NCI-H2107 treated with DMSO at 0.1 percent for 48 hours (cell line): ENCODE measurements around the gene ARRDC3.
A peak's percentile ranks its signal among the peaks of the same experiment; 100 is the strongest.
"Not testable (repeated sequence)": the region's sequence is repeated elsewhere in the genome, so short reads cannot be mapped to it uniquely, and the experiment has no call there.

Experiments
- DNase-seq: peaks from one replicate; lab custom pipeline; 2025; ENCODE audit not compliant: unreplicated experiment; lab: John Stamatoyannopoulos, UW

The ARRDC3 gene, protein sequence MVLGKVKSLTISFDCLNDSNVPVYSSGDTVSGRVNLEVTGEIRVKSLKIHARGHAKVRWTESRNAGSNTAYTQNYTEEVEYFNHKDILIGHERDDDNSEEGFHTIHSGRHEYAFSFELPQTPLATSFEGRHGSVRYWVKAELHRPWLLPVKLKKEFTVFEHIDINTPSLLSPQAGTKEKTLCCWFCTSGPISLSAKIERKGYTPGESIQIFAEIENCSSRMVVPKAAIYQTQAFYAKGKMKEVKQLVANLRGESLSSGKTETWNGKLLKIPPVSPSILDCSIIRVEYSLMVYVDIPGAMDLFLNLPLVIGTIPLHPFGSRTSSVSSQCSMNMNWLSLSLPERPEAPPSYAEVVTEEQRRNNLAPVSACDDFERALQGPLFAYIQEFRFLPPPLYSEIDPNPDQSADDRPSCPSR

DNA sequence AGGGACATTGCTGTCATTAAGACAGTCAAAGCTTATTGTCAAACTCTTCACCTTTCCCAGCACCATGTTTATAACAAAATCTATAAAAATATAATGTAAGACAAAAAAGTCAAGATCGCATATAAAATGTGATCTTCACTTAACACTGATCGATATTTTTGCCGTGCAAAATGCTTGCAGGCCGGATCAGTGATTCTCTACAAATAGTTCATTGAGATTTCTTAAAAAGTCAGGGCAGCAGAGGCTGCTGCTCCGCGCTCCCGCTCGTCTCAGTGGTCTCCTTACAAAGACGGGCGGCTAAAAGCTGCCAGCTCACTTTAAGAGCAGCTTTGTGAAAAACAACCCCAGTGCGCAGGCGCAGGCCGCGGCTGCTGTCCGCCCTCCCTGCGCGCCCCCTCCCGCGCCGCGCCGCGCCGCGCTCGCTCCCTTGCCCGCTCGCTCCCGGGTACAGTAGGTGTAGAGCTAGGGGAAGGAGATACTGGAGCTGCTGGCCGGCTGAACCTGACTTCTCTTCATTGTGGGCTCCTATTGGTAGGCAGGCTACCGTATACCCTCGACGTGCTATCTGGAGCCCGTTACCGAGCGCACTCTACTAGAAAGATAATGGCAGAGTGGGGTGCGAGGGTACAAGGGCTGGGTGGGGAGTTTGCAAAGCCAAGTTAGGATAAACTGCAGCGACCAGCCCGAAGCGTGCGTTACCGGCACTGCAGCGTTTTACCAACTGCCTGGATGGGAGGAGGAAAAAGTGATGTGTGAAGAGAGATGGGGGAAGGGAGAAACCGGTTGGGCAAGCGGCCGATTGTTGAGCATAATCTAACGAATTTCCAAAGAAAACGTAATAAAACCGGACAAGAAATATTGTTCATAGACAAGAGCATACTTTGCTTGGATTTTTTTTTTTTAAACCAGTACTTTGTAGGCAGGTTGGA is at the start of gene ARRDC3:
ARRDC3 (minus strand) TSS at position 291 of the 929 bp plus-strand sequence; CDS start at position 66, 225 bp downstream.
- DNase-seq = peak; percentile 76

DNA sequence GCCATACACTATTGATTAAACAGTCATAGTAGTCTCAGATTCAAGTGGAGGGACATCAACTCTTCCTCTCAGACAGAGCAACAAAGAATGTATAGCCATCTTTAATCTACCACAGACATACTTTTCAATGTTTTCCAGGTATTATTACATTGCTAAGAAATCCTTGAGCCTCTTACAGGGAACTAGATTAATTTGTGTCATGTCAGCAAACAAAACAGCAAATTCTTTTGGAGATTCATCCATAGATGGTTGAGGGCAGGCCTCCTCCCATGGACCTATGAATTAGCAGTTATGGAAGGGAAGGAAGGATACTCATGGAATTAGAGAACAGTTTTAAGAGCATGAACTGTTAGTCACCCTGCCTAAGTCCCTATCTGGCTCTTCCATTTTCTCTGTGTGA is 47.8 kb upstream of the ARRDC3 start:
- no peak for DNase-seq

DNA sequence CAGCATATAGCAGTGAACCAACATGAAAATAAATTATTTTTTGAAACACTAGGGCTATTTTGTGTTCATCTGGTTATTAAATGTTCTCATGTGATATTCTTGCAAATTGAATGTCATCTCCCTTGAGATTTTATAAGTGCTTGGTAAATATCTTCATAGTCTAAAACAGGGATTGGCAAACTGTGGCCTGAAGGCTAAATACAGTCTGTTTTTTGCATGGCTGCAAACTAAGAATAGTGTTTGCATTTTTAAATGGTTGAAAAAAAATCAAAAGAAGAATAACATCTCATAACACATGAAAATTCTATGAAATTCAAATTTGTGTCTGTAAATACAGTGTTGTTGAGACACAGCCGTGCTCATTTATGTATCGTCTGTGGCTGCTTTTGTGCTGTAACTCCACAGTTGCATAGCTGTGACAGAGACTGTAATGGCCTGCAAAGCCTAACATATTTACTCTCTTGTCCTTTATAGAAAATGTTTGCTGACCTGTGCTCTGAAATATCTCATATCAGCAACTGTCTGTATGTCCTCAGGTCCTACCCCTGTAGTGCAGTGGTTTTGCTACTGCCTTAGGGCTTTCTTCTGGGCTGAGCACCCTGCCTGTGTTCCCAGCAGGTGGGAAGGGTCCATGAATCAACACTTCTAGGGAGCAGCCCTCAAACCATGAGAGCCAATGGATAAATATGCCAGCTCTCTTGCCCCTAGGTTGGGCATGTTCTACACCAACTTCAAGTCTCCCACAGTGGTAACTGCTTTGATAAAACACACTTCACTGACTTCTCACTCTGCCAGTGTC is 41.7 kb upstream of the ARRDC3 start:
- peak; percentile 5 for DNase-seq

DNA sequence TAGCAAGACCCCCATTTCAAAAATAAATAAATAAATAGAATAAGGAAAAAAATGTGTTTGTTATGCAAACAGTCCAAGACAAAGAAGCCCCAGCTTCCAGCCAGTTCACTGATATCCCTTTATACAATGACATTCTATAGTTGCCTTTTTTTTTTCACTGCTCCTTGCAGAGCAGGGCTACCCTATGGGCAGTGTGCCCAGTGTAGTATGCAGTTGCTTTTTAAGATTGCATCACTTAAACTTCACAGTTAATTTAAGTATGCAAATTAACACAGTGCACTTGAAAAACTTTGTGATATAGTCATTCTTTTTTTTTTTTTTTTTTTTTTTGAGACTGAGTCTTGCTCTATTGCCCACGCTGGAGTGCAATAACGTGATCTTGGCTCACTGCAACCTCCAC is 40.8 kb upstream of the ARRDC3 start:
- DNase-seq = no peak

DNA sequence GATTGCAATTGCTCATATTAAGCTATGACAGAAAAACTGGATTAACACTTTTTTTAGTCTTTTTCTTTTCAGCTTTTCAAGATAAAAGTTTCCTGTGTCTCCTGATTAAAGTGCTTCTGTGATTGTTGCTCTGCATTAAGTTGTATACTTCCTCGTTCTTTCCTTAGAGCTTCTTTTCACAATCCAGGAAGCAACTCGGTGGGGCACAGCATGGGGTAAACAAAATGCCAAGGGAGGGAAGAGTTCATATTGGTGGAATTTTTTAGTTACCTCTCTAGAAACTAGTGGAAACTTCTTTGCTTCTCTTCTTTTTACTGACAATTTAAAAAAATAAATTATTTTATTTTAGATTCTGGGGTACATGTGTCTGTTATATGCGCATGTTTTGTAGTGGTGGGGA is 37.8 kb upstream of the ARRDC3 start:
- no peak for DNase-seq

DNA sequence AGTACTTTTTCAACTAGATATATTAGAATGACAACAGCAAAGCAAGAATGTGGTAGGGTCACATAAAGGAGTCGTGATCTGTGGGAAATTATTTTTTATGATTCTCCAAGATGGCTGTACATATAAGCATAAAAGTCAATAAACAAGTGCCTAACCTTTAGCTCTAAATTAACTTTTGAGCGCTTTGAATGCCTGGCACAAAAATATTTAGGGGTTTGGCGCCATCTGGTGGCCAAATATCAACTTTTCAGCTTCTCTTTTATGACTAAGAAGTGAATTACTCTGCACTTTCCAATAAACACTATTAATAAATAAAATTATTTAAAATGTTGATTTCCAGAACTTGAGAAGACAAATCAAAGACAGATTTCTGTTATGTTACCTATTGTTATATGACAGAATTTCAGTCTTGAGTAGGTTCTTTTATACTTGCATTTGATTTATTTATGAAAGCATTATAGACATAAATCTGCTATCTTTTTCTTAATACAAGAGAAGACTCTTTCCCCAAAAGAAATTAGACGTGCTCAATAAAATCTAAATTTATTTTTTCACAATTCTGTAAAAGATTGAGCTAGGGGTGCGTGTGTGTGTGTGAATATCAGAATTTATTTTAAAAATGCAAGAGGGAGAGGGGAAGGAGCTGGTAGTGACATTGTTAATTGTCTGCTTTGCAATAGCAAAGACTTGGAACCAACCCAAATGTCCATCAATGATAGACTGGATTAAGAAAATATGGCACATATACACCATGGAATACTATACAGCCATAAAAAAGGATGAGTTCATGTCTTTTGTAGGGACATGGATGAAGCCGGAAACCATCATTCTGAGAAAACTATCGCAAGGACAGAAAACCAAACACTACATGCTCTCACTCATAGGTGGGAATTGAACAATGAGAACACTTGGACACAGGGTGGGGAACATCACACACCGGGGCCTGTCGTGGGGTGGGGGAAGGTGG is 36.7 kb upstream of the ARRDC3 start:
- DNase-seq = peak; percentile 17

DNA sequence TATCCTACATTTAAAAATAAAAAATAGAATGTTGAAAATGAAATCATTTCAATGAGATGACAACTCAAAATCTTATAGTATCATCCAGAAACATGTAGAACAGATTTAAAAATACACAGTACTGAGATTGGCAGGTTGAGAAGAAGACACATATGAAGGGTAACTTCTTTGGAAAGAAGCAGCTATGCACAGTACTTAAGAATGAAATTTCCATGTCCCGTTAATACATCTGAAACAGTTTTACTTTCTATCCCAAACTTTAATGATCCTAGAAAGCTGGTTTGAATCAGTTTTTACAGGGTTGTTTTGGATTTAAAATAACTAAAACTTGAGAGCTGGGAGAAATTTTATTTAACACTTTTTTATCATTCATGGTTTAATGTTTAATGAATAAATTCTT is 36.0 kb upstream of the ARRDC3 start:
- DNase-seq = no peak

DNA sequence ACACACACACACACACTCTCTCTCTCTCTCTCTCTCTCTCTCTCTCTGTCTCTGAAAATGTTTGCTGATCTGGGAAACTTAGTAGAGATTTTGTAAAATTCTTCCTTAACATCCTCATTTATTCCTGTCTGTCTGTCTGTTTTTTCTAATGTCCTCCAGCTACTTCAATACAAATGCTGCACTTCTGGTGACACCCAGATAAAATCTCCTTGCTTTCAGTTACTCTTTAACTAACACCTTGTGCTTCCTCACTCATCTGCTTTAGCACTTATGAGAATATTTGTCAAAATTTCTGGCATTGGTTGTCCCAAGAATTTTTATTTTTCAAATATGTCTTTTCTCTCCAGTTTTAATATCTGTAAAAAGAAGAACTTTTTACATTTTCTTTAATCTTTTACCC is 35.0 kb upstream of the ARRDC3 start:
- DNase-seq = no peak

DNA sequence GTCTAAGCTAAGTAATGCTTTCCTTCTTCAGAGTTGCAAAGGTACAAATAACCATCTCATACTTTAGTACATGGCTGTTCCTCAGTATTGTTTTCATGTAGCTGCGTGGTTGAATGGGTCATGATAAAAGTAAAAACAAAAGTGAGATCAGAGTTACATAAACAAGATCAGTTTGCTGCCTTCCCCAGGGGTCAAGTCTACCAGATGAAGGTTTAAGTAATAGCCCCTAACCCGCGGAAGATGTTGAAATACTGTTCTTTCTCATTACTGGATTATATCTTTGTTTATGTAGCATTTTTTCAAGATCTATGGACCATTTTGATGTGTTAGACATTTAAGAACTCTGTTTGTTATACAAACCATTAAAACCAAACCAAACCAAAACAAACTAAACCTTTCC is 34.1 kb upstream of the ARRDC3 start:
- no peak for DNase-seq

DNA sequence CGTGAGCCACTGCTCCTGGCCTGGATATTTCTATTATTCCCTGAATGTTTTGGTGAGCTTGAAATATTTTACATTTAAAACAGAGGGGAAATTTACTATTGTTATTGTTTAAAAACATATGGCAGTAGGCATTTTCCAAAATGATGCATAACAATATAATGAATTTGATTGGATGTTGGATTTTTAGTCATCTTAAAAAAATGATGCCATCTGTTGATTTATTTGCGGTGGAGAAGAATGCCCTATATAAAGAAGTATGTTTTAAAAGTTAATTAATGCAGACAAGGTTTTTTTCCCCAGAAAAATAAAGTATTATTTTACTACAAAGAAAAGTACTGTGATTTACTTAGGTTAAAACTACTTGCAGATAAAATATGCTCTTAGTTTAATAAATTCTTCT is 33.4 kb upstream of the ARRDC3 start:
- no peak for DNase-seq

DNA sequence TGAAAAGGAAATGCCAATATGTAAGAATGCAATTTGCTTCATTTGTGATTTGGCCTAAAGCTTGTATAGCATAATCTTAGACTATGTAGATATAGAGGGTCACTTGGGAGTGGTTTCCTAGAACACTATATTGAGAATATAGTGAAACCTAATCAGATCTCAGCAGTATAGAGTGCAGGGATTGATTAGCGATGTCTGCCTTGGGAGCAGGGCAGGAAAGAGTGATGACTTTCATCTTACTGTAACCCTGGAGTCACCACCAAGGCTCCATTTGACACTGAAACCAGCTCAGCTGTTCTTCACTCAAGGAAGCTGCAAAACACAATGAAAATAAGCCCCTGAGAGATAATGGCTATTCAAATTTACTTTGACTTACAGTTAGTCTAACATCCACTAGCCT is 26.2 kb upstream of the ARRDC3 start:
- no peak for DNase-seq

DNA sequence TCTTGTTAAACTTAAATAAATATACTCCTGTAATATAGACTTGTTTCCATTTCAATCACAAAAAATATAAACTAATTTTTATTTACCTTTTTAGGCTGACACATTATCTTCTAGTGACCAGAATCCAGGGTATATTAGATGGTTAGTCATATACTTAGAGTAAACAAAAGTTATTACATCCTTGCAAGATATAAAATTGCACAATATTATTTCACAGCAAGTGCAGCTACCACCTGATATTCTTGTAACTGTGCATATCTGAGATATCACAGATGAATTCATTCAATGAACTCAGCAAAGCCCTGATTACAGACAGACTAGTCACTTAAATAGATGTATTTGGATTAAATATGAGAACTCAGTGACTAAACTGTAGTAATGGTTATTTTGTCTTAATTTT is 25.6 kb upstream of the ARRDC3 start:
- DNase-seq = no peak

DNA sequence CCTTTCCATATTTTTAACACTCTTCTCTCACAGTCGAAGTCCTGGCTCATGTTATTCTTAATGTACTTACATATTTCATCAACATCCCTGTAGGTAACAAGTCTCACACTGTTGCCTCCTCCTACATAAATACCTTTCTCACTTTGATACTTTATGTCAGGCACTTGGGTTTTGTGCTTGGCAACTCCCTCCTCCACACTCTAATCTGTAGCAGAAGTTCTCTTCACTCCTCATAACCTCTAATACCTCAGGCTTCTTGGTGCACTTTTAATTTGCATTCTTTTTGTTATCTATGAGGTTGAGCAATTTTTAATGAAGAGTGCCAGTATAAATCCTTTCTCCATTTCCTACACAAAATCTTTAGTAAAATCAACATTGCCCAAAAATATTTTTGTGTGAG is 24.1 kb upstream of the ARRDC3 start:
- no peak for DNase-seq

DNA sequence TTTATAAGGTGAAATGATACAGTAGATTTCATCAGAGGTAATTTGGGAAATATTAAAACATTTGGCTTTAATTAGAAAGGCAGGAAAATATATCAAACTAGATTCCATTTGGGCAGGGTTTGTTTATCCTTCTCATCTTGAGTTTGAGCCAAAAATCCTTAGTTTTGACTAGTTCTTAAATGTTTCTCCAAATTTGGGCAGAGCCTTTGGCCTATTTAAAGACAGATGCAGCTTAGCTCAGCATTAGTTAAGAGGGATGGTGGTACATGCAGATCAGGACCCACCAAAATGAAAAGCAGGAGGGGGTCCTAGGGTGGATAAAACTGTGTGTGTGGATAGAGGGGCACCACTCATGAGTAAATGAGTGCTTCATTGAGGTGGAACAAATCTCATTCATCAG is 20.3 kb upstream of the ARRDC3 start:
- no peak for DNase-seq

DNA sequence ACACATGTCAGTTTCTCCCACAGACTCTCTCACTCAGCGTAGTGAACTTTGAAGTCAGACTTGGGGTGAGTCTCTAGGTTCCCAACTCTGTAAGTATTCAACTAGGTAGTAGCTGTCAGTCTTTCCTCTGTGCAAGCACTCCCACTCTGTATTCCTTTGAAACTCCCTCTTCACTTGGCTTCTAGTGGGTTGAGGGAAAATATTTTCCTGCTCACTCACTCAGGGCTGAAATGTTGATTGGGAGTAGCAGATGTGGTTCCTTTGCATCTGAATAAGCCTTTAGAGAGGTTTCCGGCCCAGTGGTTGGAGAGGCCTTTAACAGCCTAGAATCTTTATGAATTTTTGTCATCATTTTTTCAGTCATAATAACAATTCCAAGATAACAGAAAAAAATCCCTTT is 18.1 kb upstream of the ARRDC3 start:
- DNase-seq = no peak

DNA sequence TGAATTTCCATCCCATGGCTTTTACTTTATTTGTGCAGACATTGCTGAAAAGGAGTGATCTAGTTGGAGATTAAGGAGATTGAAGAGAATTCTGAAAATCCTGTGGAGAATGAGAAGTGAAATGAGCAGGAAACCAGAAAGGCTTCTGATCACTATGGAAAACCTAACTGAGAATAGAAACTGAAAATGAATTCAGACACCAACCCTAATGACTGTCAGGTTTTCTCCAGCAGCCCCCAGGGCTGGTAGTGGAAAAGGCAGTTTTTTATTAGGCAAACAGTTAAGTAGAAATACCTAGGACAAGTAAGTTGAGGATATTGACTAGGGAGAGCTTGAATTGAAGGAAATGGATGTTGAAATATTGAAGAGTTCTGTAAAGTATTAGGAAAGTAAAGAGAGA is 14.7 kb upstream of the ARRDC3 start:
- no peak for DNase-seq

DNA sequence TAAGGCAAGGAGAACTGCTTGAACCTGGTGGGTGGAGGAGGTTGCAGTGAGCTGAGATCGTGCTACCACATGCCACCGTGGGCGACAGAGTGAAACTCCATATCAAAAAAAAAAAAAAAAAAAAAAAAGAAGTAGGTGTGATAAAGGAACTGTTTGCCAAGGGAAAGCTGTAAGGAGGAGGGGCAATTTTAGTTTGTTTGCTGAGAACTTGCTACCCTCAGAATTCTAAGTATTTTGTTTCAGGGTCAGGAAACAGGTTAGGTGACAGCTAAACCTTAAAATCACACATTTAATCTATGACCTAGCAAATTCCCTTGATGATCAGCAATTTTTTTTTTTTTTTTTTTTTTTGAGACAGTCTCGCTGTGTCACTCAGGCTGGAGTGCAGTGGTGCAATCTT is 7.2 kb upstream of the ARRDC3 start:
- no peak for DNase-seq

DNA sequence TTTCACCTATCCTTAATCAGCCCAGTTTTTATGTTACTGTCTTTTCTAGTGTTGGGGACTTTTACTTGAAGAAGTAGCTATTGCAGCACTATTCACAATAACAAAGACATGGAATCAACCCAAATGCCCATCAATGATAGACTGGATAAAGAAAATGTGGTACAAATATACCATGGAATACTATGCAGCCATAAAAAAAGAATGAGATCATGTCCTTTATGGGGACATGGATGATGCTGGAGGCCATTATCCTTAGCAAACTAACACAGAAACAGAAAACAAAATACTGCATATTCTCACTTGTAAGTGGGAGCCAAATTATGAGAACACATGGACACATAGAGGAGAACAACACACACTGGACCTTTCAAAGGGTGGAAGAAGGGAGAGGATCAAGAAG is 6.4 kb upstream of the ARRDC3 start:
- not testable (repeated sequence) for DNase-seq

DNA sequence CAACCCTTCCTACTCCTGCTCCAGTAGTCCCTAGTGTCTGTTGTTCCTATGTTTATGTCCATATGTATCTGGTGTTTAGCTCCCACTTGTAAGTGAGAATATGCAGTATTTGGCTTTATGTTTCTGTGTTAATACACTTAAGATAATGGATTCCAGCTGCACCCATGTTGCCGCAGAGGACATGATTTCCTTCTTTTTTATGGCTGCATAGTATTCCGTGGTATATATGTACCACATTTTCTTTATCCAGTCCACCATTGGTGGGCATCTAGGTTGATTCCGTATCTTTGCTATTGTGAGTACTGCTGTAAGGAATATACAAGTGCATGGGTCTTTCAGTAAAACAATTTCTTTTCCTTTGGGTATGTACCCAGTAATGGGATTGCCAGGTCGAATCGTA is 5.2 kb upstream of the ARRDC3 start:
- no peak for DNase-seq

DNA sequence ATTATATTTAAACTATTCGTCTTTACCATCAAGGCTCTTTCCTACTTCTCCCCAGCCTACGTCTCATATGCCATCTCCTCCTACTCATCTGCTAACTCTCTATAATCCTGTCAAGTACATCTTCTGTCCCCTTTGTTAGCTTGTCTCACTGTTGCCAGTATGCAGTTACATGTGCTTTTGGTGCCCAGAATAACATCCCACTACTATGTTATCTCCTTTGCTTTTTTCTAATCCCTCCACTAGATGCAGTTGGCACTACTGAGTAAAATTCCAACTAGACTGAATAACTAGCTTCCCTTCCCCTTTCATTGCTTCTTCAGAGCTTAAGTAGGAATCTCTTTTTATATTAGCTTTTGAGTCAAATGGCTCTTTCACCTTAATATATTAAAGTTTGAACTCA is 3.0 kb upstream of the ARRDC3 start:
- no peak for DNase-seq
